ENCODE measurements around the gene AQP2. TPM values are rescaled to one million over a fixed set of nuclear protein-coding genes. Genes with fewer than 3 reads are reported as not detected.

AQP2 gene, protein sequence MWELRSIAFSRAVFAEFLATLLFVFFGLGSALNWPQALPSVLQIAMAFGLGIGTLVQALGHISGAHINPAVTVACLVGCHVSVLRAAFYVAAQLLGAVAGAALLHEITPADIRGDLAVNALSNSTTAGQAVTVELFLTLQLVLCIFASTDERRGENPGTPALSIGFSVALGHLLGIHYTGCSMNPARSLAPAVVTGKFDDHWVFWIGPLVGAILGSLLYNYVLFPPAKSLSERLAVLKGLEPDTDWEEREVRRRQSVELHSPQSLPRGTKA
- total RNA-seq (2022; extraction: Qiagen RNA extraction; ENCODE audit: low read depth): not detected in 5 replicates

DNA sequence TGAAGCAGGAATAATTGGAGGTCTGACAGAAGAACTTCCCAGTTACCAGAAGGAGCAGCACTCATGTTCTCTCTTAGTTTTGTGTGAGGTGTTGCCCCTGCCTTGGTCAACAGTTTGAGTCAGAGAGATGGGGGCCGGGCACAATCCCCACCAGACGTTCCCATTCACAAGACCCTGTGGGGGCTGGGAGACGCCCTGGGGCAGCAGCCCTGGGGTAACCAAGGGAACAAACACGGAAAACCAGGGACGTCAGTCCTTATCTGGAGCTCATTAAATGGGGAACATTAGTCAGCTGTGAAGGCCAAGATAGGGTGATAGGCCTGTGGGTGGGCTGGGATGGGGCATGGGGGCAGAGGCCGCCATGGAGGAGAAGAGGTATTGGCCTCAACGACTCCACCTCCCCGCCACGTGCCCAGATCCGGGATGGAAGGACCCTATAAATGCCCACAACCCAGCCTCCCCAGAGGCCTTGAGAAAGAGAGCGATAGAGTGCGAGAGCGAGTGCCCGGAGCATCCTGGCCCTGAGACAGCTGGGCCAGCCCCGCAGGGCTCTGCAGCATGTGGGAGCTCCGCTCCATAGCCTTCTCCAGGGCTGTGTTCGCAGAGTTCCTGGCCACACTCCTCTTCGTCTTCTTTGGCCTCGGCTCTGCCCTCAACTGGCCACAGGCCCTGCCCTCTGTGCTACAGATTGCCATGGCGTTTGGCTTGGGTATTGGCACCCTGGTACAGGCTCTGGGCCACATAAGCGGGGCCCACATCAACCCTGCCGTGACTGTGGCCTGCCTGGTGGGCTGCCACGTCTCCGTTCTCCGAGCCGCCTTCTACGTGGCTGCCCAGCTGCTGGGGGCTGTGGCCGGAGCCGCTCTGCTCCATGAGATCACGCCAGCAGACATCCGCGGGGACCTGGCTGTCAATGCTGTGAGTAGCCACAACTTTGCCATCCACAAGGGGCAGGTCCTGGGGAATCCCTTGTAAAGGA, at the start of gene AQP2:
Gene AQP2 (plus strand): TSS at position 465 of the 979 bp plus-strand sequence. CDS start 94 bp downstream, at position 559.

DNA sequence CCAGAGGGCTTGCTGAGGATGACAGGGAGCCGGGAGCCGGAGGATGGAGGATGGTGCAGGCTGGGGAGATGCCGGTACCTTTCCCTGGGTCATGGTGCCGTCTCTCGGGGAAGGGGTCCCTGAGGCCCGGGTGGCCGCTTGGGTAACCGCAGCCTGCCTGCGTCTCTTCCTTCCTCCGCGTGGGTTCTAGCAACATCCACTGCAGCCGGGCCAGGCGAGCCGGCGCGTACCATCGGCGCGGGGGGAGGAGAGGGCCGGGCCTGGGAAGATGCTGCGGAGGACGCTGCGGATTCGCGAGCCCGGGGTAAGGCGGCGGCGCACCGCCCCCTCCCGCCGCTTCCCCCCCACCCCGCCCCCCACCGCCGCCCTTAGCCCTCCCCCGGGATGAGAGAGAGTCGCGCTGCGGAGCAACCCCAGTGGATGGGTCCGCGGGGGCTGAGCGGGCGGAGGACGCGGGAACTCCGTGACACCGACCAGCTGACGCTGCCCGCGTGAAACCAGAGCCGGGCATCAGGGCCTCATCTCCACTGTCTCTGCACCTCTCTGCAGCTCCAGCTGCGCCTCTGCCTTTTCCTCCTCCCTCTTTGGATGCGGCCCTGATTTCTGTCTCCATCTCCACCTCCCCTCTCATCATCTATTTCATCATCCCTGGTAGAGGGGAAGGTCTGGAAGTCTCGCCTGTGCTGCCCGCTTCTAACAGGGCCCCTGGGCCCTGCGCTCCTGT, 46.7 kb upstream of the AQP2 start, which contains the start of gene FAIM2:
Gene FAIM2 (minus strand): TSS at position 201 of the 724 bp plus-strand sequence. CDS start 108 bp downstream, at position 93.

GRCh38 chr12:49961111-49961922, 10.8 kb downstream of the AQP2 start, which contains the start of gene AQP5:
TSS of gene AQP5 (plus strand) at chr12:49961872. CDS start at chr12:49962018, 146 bp downstream.

GRCh38 chr12:49972641-49973360, 22.3 kb downstream of the AQP2 start, which contains the start of gene AQP6:
TSS of gene AQP6 (plus strand) at chr12:49972947. CDS start at chr12:49973174, 227 bp downstream.

Other genes starting within 250 kb of the AQP2 start
- 1.6 to 2.5 TPM (median 1.8 TPM) in 5 replicates for gene FMNL3, start 243.3 kb upstream of the AQP2 start, total RNA-seq (2022; extraction: Qiagen RNA extraction; ENCODE audit: low read depth)
- 423 to 517 TPM (median 494 TPM) in 5 replicates for gene TMBIM6, start 209.2 kb upstream of the AQP2 start, total RNA-seq (2022; extraction: Qiagen RNA extraction; ENCODE audit: low read depth)
- 7.1 to 9.5 TPM (median 7.8 TPM) in 5 replicates for gene NCKAP5L, start 122.3 kb upstream of the AQP2 start, total RNA-seq (2022; extraction: Qiagen RNA extraction; ENCODE audit: low read depth)
- 4.7 to 5.9 TPM (median 4.8 TPM) in 5 replicates for gene BCDIN3D, start 107.6 kb upstream of the AQP2 start, total RNA-seq (2022; extraction: Qiagen RNA extraction; ENCODE audit: low read depth)
- 0.04 to 0.16 TPM in 2 of 5 replicates, not detected in the others for gene FAIM2, start 46.8 kb upstream of the AQP2 start, total RNA-seq (2022; extraction: Qiagen RNA extraction; ENCODE audit: low read depth)
- gene AQP5, start 11.1 kb downstream of the AQP2 start, total RNA-seq (2022; extraction: Qiagen RNA extraction; ENCODE audit: low read depth): not detected in 5 replicates
- gene AQP6, start 22.2 kb downstream of the AQP2 start, total RNA-seq (2022; extraction: Qiagen RNA extraction; ENCODE audit: low read depth): 0.02 to 0.05 TPM in 2 of 5 replicates, not detected in the others
- 77.7 to 89.1 TPM (median 85.5 TPM) in 5 replicates for gene RACGAP1, start 74.8 kb downstream of the AQP2 start, total RNA-seq (2022; extraction: Qiagen RNA extraction; ENCODE audit: low read depth)
- gene ASIC1, start 106.9 kb downstream of the AQP2 start, total RNA-seq (2022; extraction: Qiagen RNA extraction; ENCODE audit: low read depth): 5.3 to 6.8 TPM (median 6.2 TPM) in 5 replicates
- 72.3 to 81.7 TPM (median 75.1 TPM) in 5 replicates for gene SMARCD1, start 134.6 kb downstream of the AQP2 start, total RNA-seq (2022; extraction: Qiagen RNA extraction; ENCODE audit: low read depth)
- 0.10 to 0.39 TPM (median 0.20 TPM) in 5 replicates for gene GPD1, start 153.3 kb downstream of the AQP2 start, total RNA-seq (2022; extraction: Qiagen RNA extraction; ENCODE audit: low read depth)
- gene COX14, start 161.5 kb downstream of the AQP2 start, total RNA-seq (2022; extraction: Qiagen RNA extraction; ENCODE audit: low read depth): 69.8 to 77.8 TPM (median 75.1 TPM) in 5 replicates
- 24.9 to 28.4 TPM (median 26.7 TPM) in 5 replicates for gene CERS5, start 216.6 kb downstream of the AQP2 start, total RNA-seq (2022; extraction: Qiagen RNA extraction; ENCODE audit: low read depth)